ENCODE data around the gene SMYD5. TPM values are rescaled to one million over a fixed set of nuclear protein-coding genes. Genes with fewer than 3 reads are reported as not detected.
A peak's percentile ranks its signal among the peaks of the same experiment; 100 is the strongest.

The SMYD5 gene
- total and polyA plus RNA-seq, 8 donors, result 12.1 to 46.2 (median 34.0) TPM

DNA sequence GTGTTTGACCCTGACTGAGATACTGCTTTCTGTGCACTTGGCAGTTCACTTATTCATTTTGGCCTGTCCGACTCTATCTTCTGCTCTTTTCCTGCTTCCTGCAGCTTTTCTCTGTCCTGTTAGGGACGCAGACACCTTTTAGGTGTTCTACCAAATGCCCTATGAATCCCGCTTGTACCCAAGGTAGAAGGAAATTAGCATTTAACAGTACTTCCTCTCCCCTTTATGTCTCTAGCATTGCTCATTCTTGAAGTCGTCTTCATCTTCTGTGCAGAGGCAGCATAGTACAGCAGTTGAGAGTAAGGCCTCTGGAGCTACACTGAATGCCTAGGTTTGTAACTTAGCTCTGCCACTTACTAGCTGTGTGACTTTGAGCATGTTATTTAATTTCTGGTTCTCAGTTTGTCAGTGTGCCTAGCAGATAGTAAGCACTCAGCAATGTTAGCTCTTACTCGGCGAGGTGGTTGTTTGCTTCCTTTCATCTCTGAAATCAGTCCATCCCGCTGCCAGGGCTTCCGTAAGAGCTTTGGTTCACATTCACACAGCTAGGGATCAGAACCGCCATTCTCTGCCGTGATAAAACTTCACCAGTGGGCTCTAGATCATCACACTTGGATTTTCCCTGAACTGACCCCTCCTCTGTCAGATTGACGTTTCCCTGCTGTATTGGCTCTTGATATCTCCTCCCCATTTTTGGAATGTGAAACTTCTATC is 21.4 kb downstream of the SMYD5 start:
- no peak for TF ChIP-seq CTCF (IDR thresholded peaks at IDR 0.05)
- no peak for ATAC-seq
- peaks cover 29 to 56% of the 10 kb centered on the region in 2 donors for H3K4me1 ChIP-seq
- peak overlapping the region; percentile 66 to 74 for H3K4me3 ChIP-seq
- intact Hi-C loops (cut with DNase I), result no loop called here
- no peak for DNase-seq
- H3K27me3 ChIP-seq, result no peaks in the 10 kb centered on the region
- H3K27ac ChIP-seq, result no peak overlapping the region
- H3K9me3 ChIP-seq, result no peaks in the 10 kb centered on the region
- H3K36me3 ChIP-seq, result peaks cover 0 to 19% of the 10 kb centered on the region in 2 donors

DNA sequence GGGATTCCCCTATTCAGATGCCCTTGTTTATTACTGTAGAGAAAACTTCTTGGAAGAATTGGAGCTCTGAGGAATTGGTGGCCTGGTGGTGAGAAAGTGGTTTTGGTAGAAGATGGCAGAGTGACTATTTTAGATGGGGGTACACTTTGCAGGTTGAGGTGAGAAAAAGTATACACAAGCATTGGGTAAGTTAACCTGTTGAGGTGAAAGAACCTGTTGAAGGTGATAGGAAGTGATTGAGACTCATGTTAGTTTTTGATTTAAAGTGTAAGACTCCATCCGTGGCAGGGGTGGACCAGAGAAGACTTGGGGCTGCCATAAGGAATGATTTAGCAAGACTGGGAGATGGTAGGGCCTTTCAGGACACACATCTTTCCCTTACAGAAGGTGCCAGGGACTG is 23.1 kb downstream of the SMYD5 start:
- Histone ChIP-seq H3K27ac (no peak overlapping the region), H3K4me1 (peaks cover 28 to 57% of the 10 kb centered on the region in 2 donors), H3K9me3 (no peaks in the 10 kb centered on the region), H3K27me3 (no peaks in the 10 kb centered on the region), H3K4me3 (no peak overlapping the region), H3K36me3 (peaks cover 0 to 36% of the 10 kb centered on the region in 2 donors)
- no peak for ATAC-seq
- no peak for TF ChIP-seq CTCF (IDR thresholded peaks at IDR 0.05)
- no peak for DNase-seq
- intact Hi-C loops (cut with DNase I), result no loop called here

DNA sequence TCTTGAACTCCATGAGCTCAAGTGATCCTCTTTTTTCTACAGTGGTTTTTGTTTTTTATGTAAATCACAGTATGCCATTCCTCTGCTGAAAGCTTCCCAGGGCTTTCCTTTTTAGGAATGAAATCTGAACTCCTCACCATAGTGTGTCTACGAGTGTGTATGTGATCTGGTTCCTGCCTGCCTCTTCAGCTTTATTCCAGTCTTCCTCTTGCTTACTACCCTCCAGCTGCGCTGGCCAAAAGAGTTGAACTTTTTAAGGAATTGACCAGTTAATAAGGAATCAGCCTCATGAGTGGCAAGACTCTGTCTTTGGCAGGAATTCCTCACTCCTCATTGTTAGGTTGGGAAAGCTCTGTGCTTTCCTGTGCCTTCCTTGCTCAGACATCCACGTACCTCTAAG is 24.1 kb downstream of the SMYD5 start:
- DNase-seq (no peak), ATAC-seq (no peak)
- TF ChIP-seq CTCF (IDR thresholded peaks at IDR 0.05), result no peak
- Histone ChIP-seq H3K4me3 (no peak overlapping the region), H3K36me3 (peaks cover 0 to 46% of the 10 kb centered on the region in 2 donors), H3K27ac (no peak overlapping the region), H3K9me3 (no peaks in the 10 kb centered on the region), H3K4me1 (peaks cover 24 to 59% of the 10 kb centered on the region in 2 donors), H3K27me3 (no peaks in the 10 kb centered on the region)
- intact Hi-C loops (cut with DNase I), result no loop called here

DNA sequence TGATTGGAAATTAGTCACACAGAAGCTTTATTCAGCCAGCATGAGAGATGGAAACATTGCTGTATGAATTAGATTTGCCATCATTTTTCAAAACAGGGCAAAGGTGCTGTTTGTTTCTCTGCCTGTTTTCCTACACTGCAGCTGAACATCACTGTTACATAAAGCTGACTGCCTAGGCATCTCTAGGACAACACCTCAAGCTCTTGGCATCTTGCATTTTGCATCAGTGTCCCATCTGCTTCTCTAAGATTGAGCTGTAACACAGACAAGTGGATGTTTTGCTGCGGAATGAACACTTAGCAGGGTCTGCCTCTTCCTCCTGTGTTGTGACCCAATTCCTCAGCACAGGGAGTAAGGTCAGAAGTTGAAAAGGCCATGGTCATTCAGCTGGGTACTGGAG is 24.9 kb downstream of the SMYD5 start:
- peaks cover 24 to 65% of the 10 kb centered on the region in 2 donors for H3K4me1 ChIP-seq
- intact Hi-C loops (cut with DNase I), result no loop called here
- no peaks in the 10 kb centered on the region for H3K9me3 ChIP-seq
- no peak for TF ChIP-seq CTCF (IDR thresholded peaks at IDR 0.05)
- DNase-seq (no peak), ATAC-seq (no peak)
- H3K36me3 ChIP-seq, result peaks cover 0 to 54% of the 10 kb centered on the region in 2 donors
- H3K4me3 ChIP-seq, result no peak overlapping the region
- H3K27ac ChIP-seq, result no peak overlapping the region
- no peaks in the 10 kb centered on the region for H3K27me3 ChIP-seq

DNA sequence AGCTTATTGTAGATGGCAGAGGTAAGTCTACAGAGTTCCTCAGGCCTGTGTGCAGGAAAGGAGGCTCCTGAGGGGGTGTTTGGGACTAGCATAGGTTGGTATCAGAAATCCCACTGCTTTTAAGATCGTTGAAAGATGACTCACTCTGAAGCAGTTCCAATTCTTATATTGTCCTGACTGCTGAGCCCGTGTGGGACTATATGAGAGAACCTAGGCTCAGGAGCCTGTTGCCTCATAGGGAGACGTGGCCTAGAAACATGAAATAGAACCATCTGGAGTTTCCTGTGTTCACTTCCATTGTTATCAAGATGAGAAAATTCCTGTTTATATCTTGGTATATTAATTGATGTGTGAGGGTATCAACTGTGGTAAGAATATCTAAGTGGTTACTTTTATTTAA is 25.7 kb downstream of the SMYD5 start:
- no peak for TF ChIP-seq CTCF (IDR thresholded peaks at IDR 0.05)
- intact Hi-C loops (cut with DNase I), result no loop called here
- Histone ChIP-seq H3K4me1 (peaks cover 29 to 64% of the 10 kb centered on the region in 2 donors), H3K27ac (no peak overlapping the region), H3K9me3 (no peaks in the 10 kb centered on the region), H3K27me3 (no peaks in the 10 kb centered on the region), H3K36me3 (peaks cover 0 to 62% of the 10 kb centered on the region in 2 donors), H3K4me3 (no peak overlapping the region)
- ATAC-seq (no peak), DNase-seq (no peak)
